NCI-H2107 treated with DMSO at 0.1 percent for 48 hours (cell line): ENCODE results near the gene PCSK6.
"Not testable (repeated sequence)": the region's sequence is repeated elsewhere in the genome, so short reads cannot be mapped to it uniquely, and the experiment has no call there.

ENCODE experiments used
- DNase-seq: peaks from one replicate; lab custom pipeline; 2025; ENCODE audit not compliant: unreplicated experiment; lab: John Stamatoyannopoulos, UW

PCSK6 gene

GRCh38 chr15:101463696-101464095 lies 25.8 kb downstream of the PCSK6 start:
- DNase-seq = not testable (repeated sequence)

GRCh38 chr15:101463270-101463669 lies 26.2 kb downstream of the PCSK6 start:
- DNase-seq = no peak

GRCh38 chr15:101461097-101461496 lies 28.4 kb downstream of the PCSK6 start:
- DNase-seq = no peak

GRCh38 chr15:101459579-101460300 lies 29.8 kb downstream of the PCSK6 start:
- DNase-seq = no peak

- DNase-seq = no peak
Measured at GRCh38 chr15:101458908-101459578, 30.5 kb downstream of the PCSK6 start.

- DNase-seq = no peak
Measured at GRCh38 chr15:101458158-101458900, 31.2 kb downstream of the PCSK6 start.

- no peak for DNase-seq
Measured at GRCh38 chr15:101457696-101458095, 31.8 kb downstream of the PCSK6 start.

GRCh38 chr15:101456057-101456739 lies 33.3 kb downstream of the PCSK6 start:
- no peak for DNase-seq

- DNase-seq = no peak
Measured at GRCh38 chr15:101455291-101456025, 34.0 kb downstream of the PCSK6 start.

GRCh38 chr15:101454781-101455180 lies 34.7 kb downstream of the PCSK6 start:
- DNase-seq = not testable (repeated sequence)

- DNase-seq = no peak
Measured at GRCh38 chr15:101454365-101454764, 35.1 kb downstream of the PCSK6 start.

GRCh38 chr15:101453123-101454120 lies 36.1 kb downstream of the PCSK6 start:
- DNase-seq = no peak

- no peak for DNase-seq
Measured at GRCh38 chr15:101452572-101452971, 36.9 kb downstream of the PCSK6 start.

- no peak for DNase-seq
Measured at GRCh38 chr15:101451846-101452245, 37.7 kb downstream of the PCSK6 start.

GRCh38 chr15:101451266-101451799 lies 38.2 kb downstream of the PCSK6 start:
- no peak for DNase-seq

GRCh38 chr15:101450403-101451265 lies 38.9 kb downstream of the PCSK6 start:
- DNase-seq = no peak

GRCh38 chr15:101449471-101450402 lies 39.8 kb downstream of the PCSK6 start:
- DNase-seq = no peak
